Measurements from ENCODE around the gene SFT2D1.

DNA sequence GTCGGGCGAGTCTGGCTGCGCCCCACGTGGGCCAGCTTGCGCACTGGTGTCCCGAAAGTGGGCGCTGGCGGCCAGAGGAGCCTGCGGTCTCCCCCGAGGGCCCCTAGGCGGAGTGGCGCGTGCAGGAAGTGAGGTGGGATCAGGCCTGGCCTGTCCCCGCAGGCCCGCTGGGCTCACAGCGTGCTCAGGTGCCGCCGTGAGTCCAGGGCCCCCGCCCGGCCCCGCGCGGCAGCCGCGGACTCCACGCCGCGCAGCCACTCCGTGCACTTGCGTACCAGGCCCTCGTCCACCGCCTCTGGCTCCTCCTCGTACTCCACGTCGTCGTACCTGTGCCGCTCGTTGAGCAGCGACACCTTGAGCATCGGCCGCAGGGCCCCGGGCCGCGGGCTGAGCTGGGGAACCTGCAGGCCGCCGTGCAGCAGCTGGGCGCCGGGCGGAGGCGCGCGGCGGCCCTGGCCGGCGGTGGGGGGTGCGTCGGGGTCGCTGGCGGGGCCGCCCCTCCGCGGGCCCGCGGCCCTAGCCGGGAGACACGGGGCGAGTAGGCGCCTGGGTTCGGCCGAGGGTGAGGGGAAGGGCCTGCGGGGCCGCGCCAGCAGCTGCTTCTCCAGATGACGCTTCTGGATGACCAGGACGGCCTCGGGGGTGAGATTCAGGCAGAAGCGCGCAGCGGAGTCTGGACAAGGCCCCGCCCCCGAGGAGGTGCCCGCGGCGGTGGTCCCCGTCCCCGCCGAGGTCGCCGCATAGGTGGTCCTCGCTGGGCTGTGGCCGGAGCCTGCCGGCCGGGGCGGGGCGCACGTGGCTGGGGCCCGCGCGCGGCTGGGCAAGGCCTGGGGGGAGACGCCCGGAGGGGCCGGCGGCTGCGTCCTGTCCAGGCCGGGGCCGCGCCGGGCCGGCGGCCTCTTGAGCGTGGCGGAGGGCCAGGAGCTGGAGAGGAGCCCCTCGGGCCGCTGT lies 35.0 kb downstream of the SFT2D1 start:
- TF ChIP-seq, protein P1, sequence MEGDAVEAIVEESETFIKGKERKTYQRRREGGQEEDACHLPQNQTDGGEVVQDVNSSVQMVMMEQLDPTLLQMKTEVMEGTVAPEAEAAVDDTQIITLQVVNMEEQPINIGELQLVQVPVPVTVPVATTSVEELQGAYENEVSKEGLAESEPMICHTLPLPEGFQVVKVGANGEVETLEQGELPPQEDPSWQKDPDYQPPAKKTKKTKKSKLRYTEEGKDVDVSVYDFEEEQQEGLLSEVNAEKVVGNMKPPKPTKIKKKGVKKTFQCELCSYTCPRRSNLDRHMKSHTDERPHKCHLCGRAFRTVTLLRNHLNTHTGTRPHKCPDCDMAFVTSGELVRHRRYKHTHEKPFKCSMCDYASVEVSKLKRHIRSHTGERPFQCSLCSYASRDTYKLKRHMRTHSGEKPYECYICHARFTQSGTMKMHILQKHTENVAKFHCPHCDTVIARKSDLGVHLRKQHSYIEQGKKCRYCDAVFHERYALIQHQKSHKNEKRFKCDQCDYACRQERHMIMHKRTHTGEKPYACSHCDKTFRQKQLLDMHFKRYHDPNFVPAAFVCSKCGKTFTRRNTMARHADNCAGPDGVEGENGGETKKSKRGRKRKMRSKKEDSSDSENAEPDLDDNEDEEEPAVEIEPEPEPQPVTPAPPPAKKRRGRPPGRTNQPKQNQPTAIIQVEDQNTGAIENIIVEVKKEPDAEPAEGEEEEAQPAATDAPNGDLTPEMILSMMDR (IDR thresholded peaks at IDR 0.05) = no peak
- TF ChIP-seq POLR2A (IDR thresholded peaks at IDR 0.05) = no peak
- no peak for TF ChIP-seq EP300 (IDR thresholded peaks at IDR 0.05)
